ENCODE results near the gene DDX6.
A peak's percentile ranks its signal among the peaks of the same experiment; 100 is the strongest.

DNA sequence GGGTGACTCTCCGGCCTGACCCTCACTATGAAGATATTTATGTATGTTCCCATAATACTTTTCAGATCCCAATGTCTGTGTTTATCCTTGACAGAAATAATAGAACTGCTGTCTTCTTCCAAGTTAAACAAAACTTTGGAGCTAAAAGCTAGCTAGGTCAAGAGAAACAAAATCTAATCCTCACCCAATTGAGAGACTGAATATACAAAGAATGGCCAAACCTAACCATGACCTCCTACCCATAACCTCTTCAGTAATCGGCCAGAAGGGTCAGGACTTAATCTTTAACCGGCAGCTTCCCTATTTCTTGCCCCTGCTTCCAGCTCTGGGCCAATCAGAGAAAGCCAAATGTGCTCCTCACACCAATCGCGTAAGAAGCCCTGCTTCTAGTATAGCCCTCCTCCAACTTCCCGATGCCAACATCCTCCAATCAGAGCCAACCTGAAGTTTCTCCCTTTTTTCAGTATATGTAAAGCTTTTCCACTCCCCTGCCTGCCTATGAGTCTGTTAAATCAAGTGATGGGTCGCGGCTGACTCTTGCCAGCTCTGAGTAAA lies 1.7 kb upstream of the DDX6 start:
- TF ChIP-seq, protein P1, sequence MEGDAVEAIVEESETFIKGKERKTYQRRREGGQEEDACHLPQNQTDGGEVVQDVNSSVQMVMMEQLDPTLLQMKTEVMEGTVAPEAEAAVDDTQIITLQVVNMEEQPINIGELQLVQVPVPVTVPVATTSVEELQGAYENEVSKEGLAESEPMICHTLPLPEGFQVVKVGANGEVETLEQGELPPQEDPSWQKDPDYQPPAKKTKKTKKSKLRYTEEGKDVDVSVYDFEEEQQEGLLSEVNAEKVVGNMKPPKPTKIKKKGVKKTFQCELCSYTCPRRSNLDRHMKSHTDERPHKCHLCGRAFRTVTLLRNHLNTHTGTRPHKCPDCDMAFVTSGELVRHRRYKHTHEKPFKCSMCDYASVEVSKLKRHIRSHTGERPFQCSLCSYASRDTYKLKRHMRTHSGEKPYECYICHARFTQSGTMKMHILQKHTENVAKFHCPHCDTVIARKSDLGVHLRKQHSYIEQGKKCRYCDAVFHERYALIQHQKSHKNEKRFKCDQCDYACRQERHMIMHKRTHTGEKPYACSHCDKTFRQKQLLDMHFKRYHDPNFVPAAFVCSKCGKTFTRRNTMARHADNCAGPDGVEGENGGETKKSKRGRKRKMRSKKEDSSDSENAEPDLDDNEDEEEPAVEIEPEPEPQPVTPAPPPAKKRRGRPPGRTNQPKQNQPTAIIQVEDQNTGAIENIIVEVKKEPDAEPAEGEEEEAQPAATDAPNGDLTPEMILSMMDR (IDR thresholded peaks at IDR 0.05), result no peak
- TF ChIP-seq POLR2A (IDR thresholded peaks at IDR 0.05), result peak in 1 of 2 donors; percentile 63
- no peak for TF ChIP-seq POLR2AphosphoS5 (IDR thresholded peaks at IDR 0.05)
- no peak for TF ChIP-seq EP300 (IDR thresholded peaks at IDR 0.05)
